Activated CD4-positive, CD25-positive, alpha-beta regulatory T cell treated with anti-CD3 and anti-CD28 coated beads, Interleukin-2, amount 50 U/mL, for 16 hours (primary cell): ENCODE results near the gene MEDAG.

Source experiments
- DNase-seq: peaks from one replicate; pipeline ENCODE4 v3.0.0-alpha.2; 2020; ENCODE audit warnings: low read depth, low spot score

MEDAG gene

GRCh38 chr13:30957258-30957943 is 51.3 kb downstream of the MEDAG start:
- no peak for DNase-seq

- no peak for DNase-seq
Measured at GRCh38 chr13:30959678-30960077, 53.6 kb downstream of the MEDAG start.

GRCh38 chr13:30963791-30964190 is 57.7 kb downstream of the MEDAG start:
- no peak for DNase-seq

GRCh38 chr13:30965380-30965779 is 59.3 kb downstream of the MEDAG start:
- no peak for DNase-seq

GRCh38 chr13:30966101-30966500 is 60.0 kb downstream of the MEDAG start:
- no peak for DNase-seq

- DNase-seq = no peak
Measured at GRCh38 chr13:30968846-30969245, 62.8 kb downstream of the MEDAG start.

- DNase-seq = no peak
Measured at GRCh38 chr13:30971575-30971974, 65.5 kb downstream of the MEDAG start.

- DNase-seq = no peak
Measured at GRCh38 chr13:30972888-30973377, 66.9 kb downstream of the MEDAG start.

- DNase-seq = no peak
Measured at GRCh38 chr13:30974350-30974749, 68.3 kb downstream of the MEDAG start.
